ENCODE results near the gene MYL6. TPM values are rescaled to one million over a fixed set of nuclear protein-coding genes. Genes with fewer than 3 reads are reported as not detected.
A peak's percentile ranks its signal among the peaks of the same experiment; 100 is the strongest.

The MYL6 gene
- total and polyA plus RNA-seq, 9 of the 15 experiments (the other 6 are each of a cell fraction or from before 2014, with no cell fraction given): 557 to 1,664 (median 958) TPM

GRCh38 chr12:56155256-56155845, 2.8 kb upstream of the MYL6 start:
- WGBS (ENCODE audit: insufficient coverage, low coverage, missing lambda C conversion rate): 40% methylated on average over 11 of the region's 11 CpGs
- POLR2A ChIA-PET: interaction anchor here (0.6 to 3.2 kb wide), 7 partner anchors 7 to 163 kb away, joined by 3 to 16 read pairs (median 7); partner anchors contain the start of genes ESYT1 and ZC3H10
- Histone ChIP-seq H4K20me1 (replicated peaks; ENCODE audit: control insufficient read depth, insufficient read depth, low read length) (peaks cover 14% of the 10 kb centered on the region; the same call in 1 of the 2 replicates), H3K9me3 (replicated peaks; ENCODE audit: control insufficient read depth, insufficient read depth, low read depth, low read length) (no peaks in the 10 kb centered on the region), H3K9me1 (ENCODE audit: control insufficient read depth, insufficient read depth, low read length) (peaks cover 3% of the 10 kb centered on the region), H3K36me3 (ENCODE audit: control insufficient read depth, insufficient read depth, low read length) (peaks cover 28% of the 10 kb centered on the region), H3K27me3 (ENCODE audit: control insufficient read depth in 2 of 2, insufficient read depth in 2 of 2, low read length in 2 of 2) (no peaks in the 10 kb centered on the region), H3K27ac (ENCODE audit: extremely low read depth, low read depth, low read length) (peak overlapping the region; percentile 74), H3K4me1 (replicated peaks in 1 of 2; ENCODE audit: control insufficient read depth in 2 of 2, insufficient read depth in 2 of 2, low read length in 2 of 2) (peaks cover 48 to 49% of the 10 kb centered on the region in 2 experiments; a peak in 4 of 5 replicates), H3K9ac (ENCODE audit: insufficient read depth in 1 of 2, low read depth in 2 of 2, low read length in 2 of 2) (peak overlapping the region; percentile 55 to 86; a peak in 3 of 4 replicates), H3K79me2 (ENCODE audit: control insufficient read depth, insufficient read depth, low read length) (peaks cover 55% of the 10 kb centered on the region), H2AFZ (ENCODE audit: low read depth, low read length) (peak overlapping the region; percentile 18; the same call in 1 of the 2 replicates), H3K4me2 (ENCODE audit: insufficient read depth, low read length) (peak overlapping the region; percentile 54), H3K4me3 (no peak overlapping the region)
- ATAC-seq (peak; percentile 6; the same call in 1 of the 3 replicates), DNase-seq (ENCODE audit: extremely low read depth in 1 of 4, low spot score in 3 of 4) (peak in 2 of 4 experiments; percentile 68 to 80), FAIRE-seq (peak; percentile 52)
- CTCF ChIA-PET (ENCODE audit: low intra/inter-chr PET ratio): no interaction called here
- in situ Hi-C loops (cut with MboI): no loop called here
- intact Hi-C loops (cut with micrococcal nuclease): loop anchor here (5.0 kb wide), 1 partner anchor 38 kb away; the partner anchor contains the start of genes RPL41 and ZC3H10
- no TSS peak for BruUV-seq (replicated peaks)
- 0 out of 2 replicates have a peak, but pooled peaks have one; percentile 18 for TF ChIP-seq SMAD4 (CRISPR knock-in tag; conservative IDR thresholded peaks at IDR 0.05)
- no peak for TF ChIP-seq ZNF398 (CRISPR knock-in tag; IDR thresholded peaks at IDR 0.05)
- TF ChIP-seq, protein P1, sequence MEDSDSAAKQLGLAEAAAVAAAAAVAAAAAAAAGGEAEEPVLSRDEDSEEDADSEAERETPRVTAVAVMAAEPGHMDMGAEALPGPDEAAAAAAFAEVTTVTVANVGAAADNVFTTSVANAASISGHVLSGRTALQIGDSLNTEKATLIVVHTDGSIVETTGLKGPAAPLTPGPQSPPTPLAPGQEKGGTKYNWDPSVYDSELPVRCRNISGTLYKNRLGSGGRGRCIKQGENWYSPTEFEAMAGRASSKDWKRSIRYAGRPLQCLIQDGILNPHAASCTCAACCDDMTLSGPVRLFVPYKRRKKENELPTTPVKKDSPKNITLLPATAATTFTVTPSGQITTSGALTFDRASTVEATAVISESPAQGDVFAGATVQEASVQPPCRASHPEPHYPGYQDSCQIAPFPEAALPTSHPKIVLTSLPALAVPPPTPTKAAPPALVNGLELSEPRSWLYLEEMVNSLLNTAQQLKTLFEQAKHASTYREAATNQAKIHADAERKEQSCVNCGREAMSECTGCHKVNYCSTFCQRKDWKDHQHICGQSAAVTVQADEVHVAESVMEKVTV (CRISPR knock-in tag; IDR thresholded peaks at IDR 0.05): no peak
- 0 out of 4 replicates have a peak, but pooled peaks of 1 of the 2 experiments have one; percentile 20 for TF ChIP-seq HDAC1 (IDR thresholded peaks at IDR 0.05)
- TF ChIP-seq, protein P2, sequence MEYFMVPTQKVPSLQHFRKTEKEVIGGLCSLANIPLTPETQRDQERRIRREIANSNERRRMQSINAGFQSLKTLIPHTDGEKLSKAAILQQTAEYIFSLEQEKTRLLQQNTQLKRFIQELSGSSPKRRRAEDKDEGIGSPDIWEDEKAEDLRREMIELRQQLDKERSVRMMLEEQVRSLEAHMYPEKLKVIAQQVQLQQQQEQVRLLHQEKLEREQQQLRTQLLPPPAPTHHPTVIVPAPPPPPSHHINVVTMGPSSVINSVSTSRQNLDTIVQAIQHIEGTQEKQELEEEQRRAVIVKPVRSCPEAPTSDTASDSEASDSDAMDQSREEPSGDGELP (CRISPR knock-in tag; IDR thresholded peaks at IDR 0.05; ENCODE audit: borderline replicate concordance): no peak
- peak; percentile 51; the same call in 1 of the 2 replicates for TF ChIP-seq DPF2 (IDR thresholded peaks at IDR 0.05)
- no peak for TF ChIP-seq PURB (CRISPR knock-in tag; IDR thresholded peaks at IDR 0.05; ENCODE audit: low read depth)
- TF ChIP-seq MYBL2 (IDR thresholded peaks at IDR 0.05; ENCODE audit: low read depth): no peak
- TF ChIP-seq MYBL2 (CRISPR knock-in tag; IDR thresholded peaks at IDR 0.05; ENCODE audit: borderline replicate concordance): no peak
- TF ChIP-seq RAD51 (IDR thresholded peaks at IDR 0.05; ENCODE audit: borderline replicate concordance, low read depth): no peak
- TF ChIP-seq RERE (CRISPR knock-in tag; IDR thresholded peaks at IDR 0.05; ENCODE audit: borderline replicate concordance): no peak

All from K562 (cell line).